ENCODE results near the gene RNLS. TPM values are rescaled to one million over a fixed set of nuclear protein-coding genes. Genes with fewer than 3 reads are reported as not detected.

Gene RNLS
- total and polyA plus RNA-seq, 2 of the 8 experiments (the other 6 are each of a cell fraction or from before 2014, with no cell fraction given), result 7.5 to 12.7 TPM

DNA sequence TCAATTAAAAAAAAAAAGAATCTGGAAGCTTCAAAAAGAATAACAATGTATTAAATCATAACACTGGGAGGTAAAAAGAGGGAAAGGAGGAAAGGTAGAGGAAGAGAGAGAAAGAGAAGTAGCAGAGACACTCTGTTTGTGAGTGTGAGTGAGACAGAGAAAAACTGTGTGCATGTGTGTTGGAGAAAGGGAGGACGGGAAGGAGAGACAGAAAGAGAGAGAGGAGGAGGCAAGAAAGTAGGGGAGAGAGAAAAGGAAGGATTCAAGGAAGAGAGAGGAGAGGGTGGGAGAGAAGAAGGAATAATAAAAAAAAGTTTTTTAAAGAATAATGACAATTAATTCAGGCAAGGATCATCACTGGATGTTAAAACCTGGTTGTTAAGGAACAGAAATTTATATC, 77.9 kb downstream of the RNLS start:
- Histone ChIP-seq H2AFZ (ENCODE audit: low read length) (no peak overlapping the region), H2BK5ac (ENCODE audit: low read depth, low read length) (no peak overlapping the region)

More for the DNA sequence above, 77.9 kb downstream of the RNLS start:
- no peak for FAIRE-seq
- peak overlapping the region in 1 of 2 experiments; percentile 44; a peak in 1 of 4 replicates for H3K4me2 ChIP-seq (ENCODE audit: insufficient read depth in 1 of 2, low read depth in 2 of 2, low read length in 2 of 2)
- ChIA-PET POLR2A (ENCODE audit: partially characterized antibody) (interaction anchor here (0.5 kb wide), 1 partner anchor 739 kb away, joined by 3 read pairs; no protein-coding TSS in a partner anchor), CTCF (ENCODE audit: partially characterized antibody) (no interaction called here)
- no peaks in the 10 kb centered on the region for H3K9me3 ChIP-seq (ENCODE audit: insufficient read depth in 2 of 2, low read depth in 1 of 2, low read length in 1 of 2)
- H3K4me1 ChIP-seq (replicated peaks in 1 of 4; ENCODE audit: control insufficient read depth in 3 of 4, insufficient read depth in 4 of 4, low read length in 3 of 4), result peaks cover 0 to 10% (median 2%) of the 10 kb centered on the region in 4 experiments; a peak in 2 of 7 replicates
- H3K23ac ChIP-seq (ENCODE audit: insufficient read length), result no peak overlapping the region
- H4K20me1 ChIP-seq (replicated peaks in 1 of 2; ENCODE audit: control insufficient read depth in 1 of 2, insufficient read depth in 2 of 2, low read length in 2 of 2), result no peaks in the 10 kb centered on the region
- H3K14ac ChIP-seq (ENCODE audit: insufficient read length), result no peak overlapping the region
- H4K5ac ChIP-seq (ENCODE audit: insufficient read length, low read depth, low read length), result no peak overlapping the region
- H3K36me3 ChIP-seq (ENCODE audit: control insufficient read depth in 2 of 4, insufficient read depth in 4 of 4, low read length in 3 of 4), result no peaks in the 10 kb centered on the region
- H3K4ac ChIP-seq (replicated peaks; ENCODE audit: insufficient read length, low read depth, low read length), result no peak overlapping the region
- WGBS, 2 experiments (ENCODE audit: extremely low coverage in 1 of 2, insufficient coverage in 1 of 2, insufficient read length in 1 of 2, insufficient replicate concordance in 2 of 2, low coverage in 1 of 2, low lambda C conversion rate in 2 of 2, missing lambda C conversion rate in 1 of 2), result 16% methylated on average over 1 of the region's 1 CpG; no CpG with 5 or more reads in 1 of the 2 experiments
- no peak overlapping the region for H3K27ac ChIP-seq (ENCODE audit: low read depth, low read length)
- H2BK15ac ChIP-seq (ENCODE audit: low read length), result no peak overlapping the region
- DNase-seq (ENCODE audit: low read depth in 1 of 2, low spot score in 2 of 2), result no peak
- no peak overlapping the region for H4K8ac ChIP-seq (ENCODE audit: extremely low read depth, insufficient read depth, low read length)
- H2BK20ac ChIP-seq (ENCODE audit: low read length), result no peak overlapping the region
- no peaks in the 10 kb centered on the region for H3K23me2 ChIP-seq (ENCODE audit: low read depth, low read length)
- H3K9ac ChIP-seq (replicated peaks in 1 of 4; ENCODE audit: extremely low read depth in 1 of 4, low read depth in 3 of 4, low read length in 3 of 4), result no peak overlapping the region
- no peak overlapping the region for H3K4me3 ChIP-seq (ENCODE audit: extremely low read depth in 1 of 4, insufficient read depth in 2 of 4, low read depth in 3 of 4, low read length in 4 of 4)
- no peak overlapping the region for H2BK12ac ChIP-seq (ENCODE audit: low read depth, low read length)
- no peak overlapping the region for H3K56ac ChIP-seq (replicated peaks; ENCODE audit: insufficient read length, low read depth, low read length)
- no peaks in the 10 kb centered on the region for H3K79me2 ChIP-seq (ENCODE audit: control insufficient read depth in 1 of 2, insufficient read depth in 2 of 2, low read length in 2 of 2)
- no peak overlapping the region for H2AK5ac ChIP-seq (ENCODE audit: low read depth, low read length)
- no peak overlapping the region for H3K18ac ChIP-seq (ENCODE audit: extremely low read depth, low read length)
- H4K91ac ChIP-seq (replicated peaks; ENCODE audit: insufficient read length, low read length), result no peak overlapping the region
- no peak for TF ChIP-seq SIRT6 (IDR thresholded peaks at IDR 0.05; ENCODE audit: low read length)
- TF ChIP-seq MAFK (IDR thresholded peaks at IDR 0.05; ENCODE audit: low read depth, low read length), result no peak
- H3K79me1 ChIP-seq (ENCODE audit: low read depth, low read length), result no peaks in the 10 kb centered on the region
- H2BK120ac ChIP-seq (replicated peaks; ENCODE audit: low read depth, low read length), result no peak overlapping the region
- no peaks in the 10 kb centered on the region for H3K27me3 ChIP-seq (replicated peaks in 1 of 4; ENCODE audit: control insufficient read depth in 3 of 4, extremely low read depth in 1 of 4, insufficient read depth in 3 of 4, low read length in 3 of 4)
